PFSK-1 (cell line): Measurements from ENCODE around the gene MAPT.

Experiments
- POLR2AphosphoS5 ChIP-seq: IDR thresholded peaks from 2 replicates; pipeline ENCODE4 v1.6.1; 2012; ENCODE audit warnings: low read depth, mild to moderate bottlenecking, control low read depth, low read length, moderate library complexity
- REST ChIP-seq, 2 experiments: IDR thresholded peaks; 2 replicates each; pipeline versions ENCODE4 v1.6.1 to v1.8.0; 2011 to 2012; ENCODE audit warnings: low read depth in 2 of 2, low read length in 2 of 2, control low read depth in 1 of 2, inconsistent platforms in 1 of 2, mild to moderate bottlenecking in 1 of 2, moderate library complexity in 1 of 2; ENCODE audit not compliant: insufficient read depth in 1 of 2

GRCh38 chr17:45977506-45977824 lies 83.1 kb downstream of the MAPT start:
- TF ChIP-seq REST (IDR thresholded peaks at IDR 0.05; ENCODE audit: insufficient read depth in 1 of 2, low read depth in 2 of 2, low read length in 2 of 2): no peak
- TF ChIP-seq POLR2AphosphoS5: no peak
